Upper lobe of right lung (tissue), 1 donor: ENCODE measurements around the gene RMI2. TPM values are rescaled to one million over a fixed set of nuclear protein-coding genes. Genes with fewer than 3 reads are reported as not detected.

Experiments used
- ATAC-seq: fragments of 200-7000 bp; cut with Tn5 transposase; one replicate; pipeline ENCODE4 v1.9.1; 2020; ENCODE audit warnings: mild to moderate bottlenecking, moderate library complexity
- DNase-seq: peaks from one replicate; pipeline ENCODE4 v3.0.0-alpha.2; 2020
- H3K27ac ChIP-seq: fragments of 200-600 bp; one replicate; pipeline ENCODE4 v1.8.0; 2022
- H3K27me3 ChIP-seq: fragments of 200-600 bp; one replicate; pipeline ENCODE4 v1.8.0; 2022; ENCODE audit warnings: mild to moderate bottlenecking
- H3K36me3 ChIP-seq: fragments of 200-600 bp; one replicate; pipeline ENCODE4 v1.8.0; 2022
- H3K4me1 ChIP-seq: fragments of 200-600 bp; one replicate; pipeline ENCODE4 v1.8.0; 2022
- H3K4me3 ChIP-seq: fragments of 200-600 bp; one replicate; pipeline ENCODE4 v1.8.0; 2022; ENCODE audit warnings: mild to moderate bottlenecking
- H3K9me3 ChIP-seq: fragments of 200-600 bp; one replicate; pipeline ENCODE4 v1.8.0; 2022
- intact Hi-C: fragments of 100-400 bp; cut with DNase I; formaldehyde crosslinking; loops from one replicate; pipeline ENCODE4 v1.11.0; 2022
- total RNA-seq: library from RNA; stranded (reverse); fragmentation: NEBNext Ultra II Directional; extraction: Animal tissue kit (Norgen Biotek cat#: 25700); gene quantifications from one replicate; pipeline ENCODE4 v1.2.1, GENCODE V29; 2021
- TF ChIP-seq, protein P1 (sequence below): fragments of 200-600 bp; IDR thresholded peaks from one replicate; pipeline ENCODE4 v1.8.0; 2022; ENCODE audit warnings: antibody characterized with exemption
- donor health status: DM: no; HTN: yes; CAD: no; lungs with severe emphysema.

RMI2 gene
- total RNA-seq, 1 donor from 2014 or later = 1.2 TPM

DNA sequence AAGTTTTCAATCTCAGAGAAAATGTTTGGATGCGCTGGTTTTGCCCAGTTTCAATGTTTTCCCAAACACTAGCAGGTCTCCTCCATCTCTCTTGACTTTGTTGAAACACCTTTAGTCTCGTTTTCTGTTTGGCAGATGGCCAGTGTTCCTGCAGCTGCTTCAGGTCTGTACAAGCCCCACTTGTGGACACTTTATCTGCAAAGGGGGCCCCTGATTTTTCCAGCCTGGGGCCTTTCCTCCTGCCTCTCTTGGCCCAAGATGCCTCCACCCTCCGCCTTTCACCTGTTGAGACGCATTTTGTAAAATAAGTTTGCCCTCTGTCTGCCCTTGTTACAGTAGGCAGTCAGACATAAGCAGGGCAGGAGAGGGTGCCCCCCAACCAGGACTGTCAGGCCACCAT, 42.3 kb upstream of the RMI2 start:
- Histone ChIP-seq H3K4me3 (no peak overlapping the region), H3K27ac (peak overlapping the region; percentile 74), H3K36me3 (no peaks in the 10 kb centered on the region), H3K9me3 (no peaks in the 10 kb centered on the region), H3K4me1 (peaks cover 8% of the 10 kb centered on the region), H3K27me3 (no peaks in the 10 kb centered on the region)
- intact Hi-C loops = no loop called here
- ATAC-seq = no peak
- TF ChIP-seq, protein P1, sequence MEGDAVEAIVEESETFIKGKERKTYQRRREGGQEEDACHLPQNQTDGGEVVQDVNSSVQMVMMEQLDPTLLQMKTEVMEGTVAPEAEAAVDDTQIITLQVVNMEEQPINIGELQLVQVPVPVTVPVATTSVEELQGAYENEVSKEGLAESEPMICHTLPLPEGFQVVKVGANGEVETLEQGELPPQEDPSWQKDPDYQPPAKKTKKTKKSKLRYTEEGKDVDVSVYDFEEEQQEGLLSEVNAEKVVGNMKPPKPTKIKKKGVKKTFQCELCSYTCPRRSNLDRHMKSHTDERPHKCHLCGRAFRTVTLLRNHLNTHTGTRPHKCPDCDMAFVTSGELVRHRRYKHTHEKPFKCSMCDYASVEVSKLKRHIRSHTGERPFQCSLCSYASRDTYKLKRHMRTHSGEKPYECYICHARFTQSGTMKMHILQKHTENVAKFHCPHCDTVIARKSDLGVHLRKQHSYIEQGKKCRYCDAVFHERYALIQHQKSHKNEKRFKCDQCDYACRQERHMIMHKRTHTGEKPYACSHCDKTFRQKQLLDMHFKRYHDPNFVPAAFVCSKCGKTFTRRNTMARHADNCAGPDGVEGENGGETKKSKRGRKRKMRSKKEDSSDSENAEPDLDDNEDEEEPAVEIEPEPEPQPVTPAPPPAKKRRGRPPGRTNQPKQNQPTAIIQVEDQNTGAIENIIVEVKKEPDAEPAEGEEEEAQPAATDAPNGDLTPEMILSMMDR = no peak
- no peak for DNase-seq

DNA sequence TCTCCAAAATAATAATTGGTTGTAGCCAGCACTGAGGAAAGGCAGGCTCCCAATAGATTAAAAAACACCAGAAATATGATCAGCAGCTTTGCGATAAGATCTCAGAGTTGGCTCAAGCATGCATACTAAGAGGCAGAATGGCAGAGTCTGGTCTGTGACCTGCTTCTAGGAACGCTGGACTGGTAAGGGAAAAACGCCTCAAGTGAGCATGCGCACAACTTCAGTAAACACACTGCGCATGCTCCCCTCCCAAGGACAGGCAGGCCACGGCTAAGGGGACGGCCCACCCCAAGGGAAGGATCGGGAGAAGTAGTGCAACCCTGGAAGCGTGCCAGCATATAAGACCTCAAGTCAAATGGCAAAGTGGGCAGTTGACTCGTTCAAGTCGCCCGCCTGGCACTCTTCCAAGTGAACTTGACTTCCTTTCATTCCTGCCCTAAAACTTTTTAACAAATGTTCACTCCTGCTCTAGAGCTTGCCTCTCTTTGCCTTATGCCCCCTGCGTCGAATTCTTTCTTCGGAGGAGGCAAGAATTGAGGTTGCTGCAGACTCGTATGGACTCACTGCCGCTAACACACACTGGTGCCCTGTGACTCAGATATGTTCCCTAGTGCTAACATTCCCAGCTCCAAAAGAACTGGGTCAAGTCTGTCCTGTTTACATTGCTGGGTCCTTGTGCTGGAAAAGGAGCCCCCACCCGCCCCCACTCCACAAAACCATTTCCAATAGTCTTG, 41.7 kb upstream of the RMI2 start:
- no peaks in the 10 kb centered on the region for H3K36me3 ChIP-seq
- H3K27ac ChIP-seq = peak overlapping the region; percentile 74
- H3K4me1 ChIP-seq = peaks cover 11% of the 10 kb centered on the region
- TF ChIP-seq, protein P1 = no peak
- H3K4me3 ChIP-seq = no peak overlapping the region
- H3K9me3 ChIP-seq = no peaks in the 10 kb centered on the region
- DNase-seq = peak; percentile 82
- intact Hi-C loops = no loop called here
- peak; percentile 80 for ATAC-seq
- no peaks in the 10 kb centered on the region for H3K27me3 ChIP-seq

DNA sequence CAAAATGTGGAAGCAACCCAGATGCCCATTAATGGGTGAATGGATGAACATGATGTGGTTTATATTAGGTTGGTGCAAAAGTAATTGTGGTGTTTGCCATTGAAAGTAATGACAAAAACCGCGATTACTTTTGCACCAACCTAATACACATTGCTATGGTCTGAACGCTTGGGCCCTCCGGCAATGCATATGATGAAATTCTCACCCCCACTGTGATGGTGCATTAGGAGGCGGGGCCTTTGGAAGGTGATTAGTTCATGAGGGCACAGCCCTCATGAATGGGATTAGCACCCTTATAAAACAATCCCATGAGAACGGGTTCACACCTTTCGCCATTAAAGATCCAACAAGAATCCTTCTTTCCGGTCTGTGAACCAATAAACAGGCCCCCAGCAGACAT, 38.9 kb upstream of the RMI2 start:
- no peaks in the 10 kb centered on the region for H3K27me3 ChIP-seq
- H3K4me1 ChIP-seq = peaks cover 25% of the 10 kb centered on the region
- intact Hi-C loops = no loop called here
- TF ChIP-seq, protein P1 = no peak
- no peak overlapping the region for H3K27ac ChIP-seq
- DNase-seq = no peak
- H3K4me3 ChIP-seq = no peak overlapping the region
- no peaks in the 10 kb centered on the region for H3K9me3 ChIP-seq
- no peak for ATAC-seq
- H3K36me3 ChIP-seq = no peaks in the 10 kb centered on the region

DNA sequence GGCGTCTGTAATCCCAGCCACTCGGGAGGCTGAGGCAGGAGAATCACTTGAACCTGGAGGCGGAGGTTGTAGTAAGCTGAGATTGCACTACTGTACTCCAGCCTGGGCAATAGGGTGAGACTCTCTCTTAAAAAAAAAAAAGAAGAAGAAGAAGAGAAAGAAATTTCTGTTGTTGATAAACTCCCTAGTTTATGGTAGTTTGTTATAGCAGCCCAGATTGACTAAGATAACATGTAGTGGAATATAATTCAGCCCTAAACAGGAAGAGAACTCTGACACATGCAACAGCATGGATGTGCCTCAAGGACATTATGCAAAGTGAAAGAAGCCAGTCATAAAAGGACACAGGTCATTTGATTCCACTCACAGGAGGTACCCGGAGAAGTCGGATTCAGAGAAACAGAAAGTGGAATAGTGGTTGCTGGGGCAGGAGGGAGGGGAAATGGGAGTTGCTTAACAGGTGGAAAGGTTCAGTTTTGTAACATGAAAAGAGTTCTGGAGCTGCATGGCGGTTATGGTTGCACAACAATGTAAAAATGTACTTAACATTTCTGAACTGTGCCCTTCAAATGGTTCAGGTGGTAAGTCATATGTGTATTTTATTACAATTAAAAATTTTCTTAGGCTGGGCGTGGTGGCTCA, 38.1 kb upstream of the RMI2 start:
- peak overlapping the region; percentile 82 for H3K27ac ChIP-seq
- intact Hi-C loops = no loop called here
- no peak overlapping the region for H3K4me3 ChIP-seq
- H3K27me3 ChIP-seq = no peaks in the 10 kb centered on the region
- no peaks in the 10 kb centered on the region for H3K36me3 ChIP-seq
- ATAC-seq (peak; percentile 78), DNase-seq (no peak)
- peaks cover 25% of the 10 kb centered on the region for H3K4me1 ChIP-seq
- no peaks in the 10 kb centered on the region for H3K9me3 ChIP-seq
- TF ChIP-seq, protein P1 = no peak

DNA sequence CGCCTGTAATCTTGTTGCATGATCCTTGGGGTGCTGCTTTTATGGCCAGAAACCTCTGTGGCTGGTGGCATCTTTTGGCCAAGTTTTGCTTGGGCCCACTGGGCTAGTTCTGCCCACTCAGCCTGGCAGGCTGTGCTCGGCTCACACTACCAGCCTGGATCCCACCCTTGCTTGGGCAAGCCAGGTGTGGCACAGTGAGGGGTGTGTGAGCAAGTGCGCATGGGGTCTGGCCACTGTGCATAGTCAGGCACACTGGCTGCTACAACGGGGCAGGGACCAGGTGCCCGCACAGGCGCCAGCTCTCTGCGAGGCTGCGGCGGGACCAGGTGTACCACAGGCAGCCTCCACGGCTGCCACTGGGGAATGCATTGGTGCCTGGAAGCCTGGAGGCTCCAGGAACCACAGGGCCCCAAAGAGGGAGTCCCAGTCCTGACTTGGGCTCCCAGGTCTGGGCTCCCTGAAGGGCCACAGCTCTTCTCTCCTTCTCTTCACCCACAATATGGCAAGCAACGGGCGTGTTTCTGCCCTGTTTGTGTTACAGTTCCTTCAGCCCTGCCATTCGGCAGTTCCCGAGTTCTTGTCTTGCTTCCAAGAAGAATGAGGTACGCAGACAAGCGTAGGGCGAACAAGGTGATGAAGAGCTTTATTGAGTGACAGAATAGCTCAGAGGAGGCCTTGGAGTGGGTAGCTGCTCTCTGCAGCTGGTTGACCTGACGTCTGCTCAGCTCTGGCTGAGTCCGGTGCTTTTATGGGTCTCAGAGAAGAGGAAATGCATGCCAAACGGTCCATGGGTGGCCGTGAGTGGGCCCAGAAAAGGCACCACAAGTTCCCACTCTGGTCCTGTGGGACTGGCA, 37.4 kb upstream of the RMI2 start:
- TF ChIP-seq, protein P1 = no peak

More for the DNA sequence above, 37.4 kb upstream of the RMI2 start:
- peak; percentile 20 for ATAC-seq
- H3K9me3 ChIP-seq = no peaks in the 10 kb centered on the region
- no peaks in the 10 kb centered on the region for H3K36me3 ChIP-seq
- H3K4me3 ChIP-seq = no peak overlapping the region
- peaks cover 30% of the 10 kb centered on the region for H3K4me1 ChIP-seq
- H3K27ac ChIP-seq = peak overlapping the region; percentile 82
- no peaks in the 10 kb centered on the region for H3K27me3 ChIP-seq
- DNase-seq = no peak
- intact Hi-C loops = no loop called here
